SU-DHL-6 (cell line): ENCODE results near the gene C10orf95.

Source experiments
- CTCF ChIP-seq: fragments of 200-600 bp; sonication (generic); IDR thresholded peaks from one replicate; pipeline ENCODE4 v1.5.1; 2017; ENCODE audit warnings: antibody characterized with exemption, mild to moderate bottlenecking, low read length, moderate library complexity; ENCODE audit not compliant: insufficient read depth, poor library complexity, severe bottlenecking
- EZH2phosphoT487 ChIP-seq: fragments of 200-600 bp; sonication (generic), shearing (Covaris generic); conservative IDR thresholded peaks from 2 replicates; pipeline ENCODE4 v1.6.1; 2018; ENCODE audit warnings: mild to moderate bottlenecking, antibody characterized with exemption, low read length, moderate library complexity, mixed read lengths

- TF ChIP-seq CTCF, result no peak
- no peak for TF ChIP-seq EZH2phosphoT487
Observed at GRCh38 chr10:102437515-102437914, 13.8 kb downstream of the C10orf95 start.
